ENCODE measurements around the gene EIF1B.

EIF1B gene

DNA sequence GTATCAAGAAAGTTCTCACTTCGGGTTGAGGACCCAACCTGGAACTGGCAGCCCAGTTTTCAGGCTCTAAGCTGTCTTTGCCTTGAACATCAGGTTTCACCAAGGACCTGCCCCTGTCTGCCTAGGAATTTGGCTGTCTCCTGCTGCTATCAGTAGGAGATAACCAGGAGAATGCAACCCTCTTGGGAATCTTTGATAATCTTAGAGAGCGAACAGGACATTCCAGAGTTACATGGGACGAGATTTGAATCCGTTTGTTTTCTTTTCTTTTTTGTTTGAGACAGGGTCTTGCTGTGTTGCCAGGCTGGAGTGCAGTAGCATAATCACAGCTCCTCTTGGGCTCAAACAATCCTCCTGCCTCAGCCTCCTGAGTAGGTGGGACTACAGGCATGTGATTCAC, 18.0 kb upstream of the EIF1B start:
- H3K36me3 ChIP-seq (ENCODE audit: insufficient read depth, low read length) = no peaks in the 10 kb centered on the region
- 83% methylated on average over 4 of the region's 4 CpGs for WGBS
- H3K9ac ChIP-seq (ENCODE audit: low read depth, low read length) = no peak overlapping the region
- H3K4me1 ChIP-seq (ENCODE audit: insufficient read depth, low read length) = peaks cover 16% of the 10 kb centered on the region
- peaks cover 7% of the 10 kb centered on the region for H3K9me3 ChIP-seq (ENCODE audit: insufficient read depth, low read depth, low read length)
- H3K4me3 ChIP-seq (ENCODE audit: low read length) = no peak overlapping the region
- no peak overlapping the region for H3K27ac ChIP-seq (ENCODE audit: low read depth, low read length)
- no peaks in the 10 kb centered on the region for H3K27me3 ChIP-seq (ENCODE audit: insufficient read depth, low read length)

DNA sequence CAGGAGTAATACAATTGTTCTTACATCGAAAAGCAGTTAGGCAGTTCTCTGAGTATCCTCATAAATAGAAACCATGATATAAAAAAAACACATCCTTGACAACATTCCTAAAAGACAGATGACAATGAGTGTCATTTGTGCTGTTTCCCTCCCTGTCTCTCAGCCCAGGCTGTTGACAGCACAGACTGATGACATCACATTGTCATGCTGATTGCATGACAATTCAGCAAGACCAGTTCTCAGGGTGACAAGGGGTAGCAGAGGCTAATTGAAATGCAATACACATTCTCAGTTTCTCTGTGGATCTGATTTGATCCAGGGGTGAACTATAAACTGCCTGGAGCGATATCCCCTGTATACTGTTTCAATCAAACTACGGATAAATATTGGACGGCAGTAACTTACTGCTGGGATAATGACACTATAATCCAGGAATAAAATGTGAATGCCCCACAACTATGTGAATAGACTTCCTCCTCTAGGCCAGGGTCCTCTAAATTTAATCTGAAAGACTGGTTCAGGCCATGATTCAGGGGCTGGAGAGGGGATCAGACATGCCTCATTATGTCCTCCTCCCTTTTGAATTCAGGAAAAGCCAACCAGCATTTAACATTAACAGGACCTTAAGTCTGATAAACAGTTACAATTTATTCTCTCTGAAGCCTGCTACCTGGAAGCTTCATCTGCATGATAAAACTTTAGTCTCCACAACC, 16.7 kb upstream of the EIF1B start:
- Histone ChIP-seq H3K9me3 (ENCODE audit: insufficient read depth, low read depth, low read length) (peaks cover 7% of the 10 kb centered on the region), H3K27ac (ENCODE audit: low read depth, low read length) (peak overlapping the region; percentile 76), H3K4me3 (ENCODE audit: low read length) (no peak overlapping the region), H3K4me1 (ENCODE audit: insufficient read depth, low read length) (peaks cover 16% of the 10 kb centered on the region), H3K36me3 (ENCODE audit: insufficient read depth, low read length) (no peaks in the 10 kb centered on the region), H3K27me3 (ENCODE audit: insufficient read depth, low read length) (no peaks in the 10 kb centered on the region), H3K9ac (ENCODE audit: low read depth, low read length) (no peak overlapping the region; the same call in 1 of the 2 replicates)
- 54% methylated on average over 4 of the region's 4 CpGs for WGBS

DNA sequence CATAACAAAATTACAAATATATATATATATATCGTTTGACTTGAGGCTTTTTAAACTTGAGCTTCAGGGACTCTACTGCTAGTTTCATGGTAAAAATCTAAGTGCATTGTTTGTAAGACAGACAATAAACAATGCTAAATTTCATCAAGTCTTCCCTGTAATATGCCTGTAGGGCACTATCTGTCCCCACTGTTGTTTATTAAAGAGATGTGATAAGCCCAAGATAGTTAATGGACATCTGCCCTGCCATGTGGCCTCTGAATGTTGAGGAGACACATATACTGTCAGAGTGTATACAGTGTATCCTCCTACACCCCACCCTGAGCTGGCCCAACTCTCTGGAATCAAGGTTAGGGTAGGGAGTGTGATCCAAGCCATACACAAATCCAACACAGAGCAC, 15.1 kb upstream of the EIF1B start:
- H3K27me3 ChIP-seq (ENCODE audit: insufficient read depth, low read length) = no peaks in the 10 kb centered on the region
- WGBS = no CpG with 5 or more reads among the region's 1 CpG
- no peaks in the 10 kb centered on the region for H3K36me3 ChIP-seq (ENCODE audit: insufficient read depth, low read length)
- H3K9me3 ChIP-seq (ENCODE audit: insufficient read depth, low read depth, low read length) = peaks cover 7% of the 10 kb centered on the region
- peaks cover 16% of the 10 kb centered on the region for H3K4me1 ChIP-seq (ENCODE audit: insufficient read depth, low read length)
- H3K4me3 ChIP-seq (ENCODE audit: low read length) = no peak overlapping the region
- no peak overlapping the region for H3K27ac ChIP-seq (ENCODE audit: low read depth, low read length)
- no peak overlapping the region for H3K9ac ChIP-seq (ENCODE audit: low read depth, low read length)

DNA sequence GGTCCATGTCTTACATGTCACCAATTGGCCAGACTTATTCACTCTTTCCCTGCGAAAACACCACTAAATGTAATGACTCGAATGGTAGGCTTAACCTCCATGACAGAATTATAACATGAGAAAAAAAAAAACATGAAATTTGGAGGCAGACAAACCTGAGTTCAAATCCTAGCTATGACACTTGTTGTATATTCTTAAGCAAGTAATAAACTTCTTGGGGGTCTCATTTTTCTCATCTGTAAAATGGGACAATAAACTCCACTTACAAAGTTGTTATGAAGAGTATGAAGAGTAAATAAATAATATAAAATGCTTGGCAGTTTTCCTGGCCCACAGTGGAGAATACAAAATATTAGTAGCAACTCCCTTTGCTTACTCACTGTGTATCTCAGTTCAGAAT, 11.4 kb upstream of the EIF1B start:
- no peak overlapping the region for H3K9ac ChIP-seq (ENCODE audit: low read depth, low read length)
- no peaks in the 10 kb centered on the region for H3K9me3 ChIP-seq (ENCODE audit: insufficient read depth, low read depth, low read length)
- H3K36me3 ChIP-seq (ENCODE audit: insufficient read depth, low read length) = no peaks in the 10 kb centered on the region
- no peak overlapping the region for H3K27ac ChIP-seq (ENCODE audit: low read depth, low read length)
- H3K4me1 ChIP-seq (ENCODE audit: insufficient read depth, low read length) = peaks cover 6% of the 10 kb centered on the region
- no peaks in the 10 kb centered on the region for H3K27me3 ChIP-seq (ENCODE audit: insufficient read depth, low read length)
- H3K4me3 ChIP-seq (ENCODE audit: low read length) = no peak overlapping the region
- 97% methylated on average over 2 of the region's 2 CpGs for WGBS

DNA sequence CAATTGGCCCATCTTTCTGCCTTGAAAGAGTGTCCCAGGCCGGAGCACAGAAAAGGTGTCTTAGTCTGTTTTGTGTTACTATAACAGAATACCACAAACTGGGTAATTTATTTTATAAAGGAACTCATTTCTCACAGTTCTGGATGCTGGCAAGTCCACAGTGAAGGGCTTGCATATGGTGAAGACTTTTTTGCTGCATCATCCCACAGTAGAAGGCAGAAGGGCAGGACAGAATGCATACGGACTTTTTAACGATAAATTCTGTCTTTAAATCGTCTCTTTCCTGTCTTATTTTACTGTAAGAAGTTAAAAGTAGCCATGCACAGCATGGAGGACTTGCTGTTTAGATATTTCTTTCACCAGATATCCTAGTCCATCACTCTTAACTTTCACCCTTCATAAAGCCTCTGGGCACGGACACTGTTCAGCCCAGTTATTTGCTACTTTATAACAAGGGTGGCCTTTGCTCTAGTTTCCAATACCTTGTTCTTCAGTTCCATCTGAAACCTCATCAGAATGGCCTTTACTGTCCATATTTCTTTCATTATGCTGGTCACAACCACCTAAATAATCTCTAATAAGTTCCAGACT, 10.3 kb upstream of the EIF1B start:
- Histone ChIP-seq H3K4me3 (ENCODE audit: low read length) (no peak overlapping the region), H3K4me1 (ENCODE audit: insufficient read depth, low read length) (no peaks in the 10 kb centered on the region), H3K27ac (ENCODE audit: low read depth, low read length) (no peak overlapping the region), H3K27me3 (ENCODE audit: insufficient read depth, low read length) (no peaks in the 10 kb centered on the region), H3K36me3 (ENCODE audit: insufficient read depth, low read length) (no peaks in the 10 kb centered on the region), H3K9me3 (ENCODE audit: insufficient read depth, low read depth, low read length) (no peaks in the 10 kb centered on the region), H3K9ac (ENCODE audit: low read depth, low read length) (no peak overlapping the region)
- whole genome bisulfite sequencing = 94% methylated on average over 5 of the region's 5 CpGs

DNA sequence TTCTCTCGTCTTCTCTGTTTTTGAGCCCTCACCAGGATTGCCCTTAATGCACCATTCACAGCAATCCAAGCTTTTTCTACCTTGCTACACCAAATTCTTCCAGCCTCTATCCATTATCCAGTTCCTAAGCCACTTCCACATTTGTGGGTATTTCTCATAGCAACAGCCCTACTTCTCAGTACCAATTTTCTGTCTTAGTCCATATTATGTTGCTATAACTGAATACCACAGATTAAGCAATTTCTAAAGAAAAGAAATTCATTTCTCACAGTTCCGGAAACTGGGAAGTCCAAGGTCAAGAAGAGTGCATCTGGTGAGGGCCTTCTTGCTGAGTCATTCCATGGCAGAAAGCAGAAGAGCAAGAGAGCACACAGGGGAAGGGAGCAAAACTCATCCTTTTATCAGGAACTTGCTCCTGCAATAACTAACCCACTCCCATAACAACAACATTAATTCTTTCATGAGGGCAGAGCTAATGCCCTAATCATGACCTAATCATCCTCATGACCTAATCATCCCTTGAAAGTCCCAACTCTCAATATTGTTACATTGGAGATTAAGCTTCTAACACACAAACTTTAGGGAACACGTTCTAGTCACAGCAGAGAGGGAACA, 9.7 kb upstream of the EIF1B start:
- no peak overlapping the region for H3K9ac ChIP-seq (ENCODE audit: low read depth, low read length)
- H3K9me3 ChIP-seq (ENCODE audit: insufficient read depth, low read depth, low read length) = no peaks in the 10 kb centered on the region
- WGBS = 91% methylated on average over 3 of the region's 3 CpGs
- H3K27ac ChIP-seq (ENCODE audit: low read depth, low read length) = no peak overlapping the region
- H3K36me3 ChIP-seq (ENCODE audit: insufficient read depth, low read length) = no peaks in the 10 kb centered on the region
- no peak overlapping the region for H3K4me3 ChIP-seq (ENCODE audit: low read length)
- no peaks in the 10 kb centered on the region for H3K4me1 ChIP-seq (ENCODE audit: insufficient read depth, low read length)
- H3K27me3 ChIP-seq (ENCODE audit: insufficient read depth, low read length) = no peaks in the 10 kb centered on the region

DNA sequence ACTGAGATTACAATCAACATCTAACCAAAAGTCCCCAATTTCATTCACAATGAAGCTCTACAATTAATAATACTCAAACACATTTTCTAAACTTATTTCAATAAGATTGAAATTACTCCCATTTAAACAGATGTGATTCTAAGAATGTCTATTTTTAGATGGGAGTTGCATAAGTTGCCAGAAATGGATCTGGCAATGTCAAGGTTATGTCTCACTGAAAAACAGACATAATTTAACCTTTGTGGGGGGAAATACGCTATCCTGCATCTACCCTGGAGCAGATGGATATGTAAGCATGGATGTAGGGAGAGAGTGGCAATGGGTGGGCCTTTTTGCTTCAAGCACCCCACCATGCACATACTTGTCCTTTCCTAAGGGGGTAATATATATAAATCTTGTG, 6.7 kb upstream of the EIF1B start:
- Histone ChIP-seq H3K9me3 (ENCODE audit: insufficient read depth, low read depth, low read length) (no peaks in the 10 kb centered on the region), H3K36me3 (ENCODE audit: insufficient read depth, low read length) (no peaks in the 10 kb centered on the region), H3K4me1 (ENCODE audit: insufficient read depth, low read length) (no peaks in the 10 kb centered on the region), H3K9ac (ENCODE audit: low read depth, low read length) (no peak overlapping the region), H3K27ac (ENCODE audit: low read depth, low read length) (no peak overlapping the region), H3K27me3 (ENCODE audit: insufficient read depth, low read length) (no peaks in the 10 kb centered on the region), H3K4me3 (ENCODE audit: low read length) (no peak overlapping the region)
- 91% methylated on average over 1 of the region's 1 CpG for WGBS

DNA sequence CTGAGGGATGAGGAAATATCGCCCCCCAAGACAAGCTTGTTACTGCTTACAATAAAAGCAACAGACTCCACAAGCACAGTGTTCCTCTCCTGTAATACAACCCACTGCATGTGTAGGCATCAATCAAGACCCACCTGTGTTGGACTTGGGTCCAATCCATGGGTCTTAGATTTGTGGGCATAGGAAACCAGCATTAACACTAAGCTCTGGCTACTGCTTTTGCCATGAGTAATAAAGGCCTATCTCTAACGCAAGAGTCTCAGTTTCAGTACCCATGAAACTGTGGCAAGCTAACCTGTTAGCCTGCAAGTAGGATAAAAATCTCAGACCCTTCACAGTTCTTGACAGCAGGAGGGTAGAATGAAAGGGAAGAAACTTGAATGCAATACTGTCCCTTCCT, 5.2 kb upstream of the EIF1B start:
- Histone ChIP-seq H3K4me3 (ENCODE audit: low read length) (no peak overlapping the region), H3K9me3 (ENCODE audit: insufficient read depth, low read depth, low read length) (no peaks in the 10 kb centered on the region), H3K27me3 (ENCODE audit: insufficient read depth, low read length) (no peaks in the 10 kb centered on the region), H3K9ac (ENCODE audit: low read depth, low read length) (no peak overlapping the region), H3K36me3 (ENCODE audit: insufficient read depth, low read length) (no peaks in the 10 kb centered on the region), H3K4me1 (ENCODE audit: insufficient read depth, low read length) (peaks cover 5% of the 10 kb centered on the region; the same call in 1 of the 2 replicates), H3K27ac (ENCODE audit: low read depth, low read length) (no peak overlapping the region)
- WGBS = 99% methylated on average over 2 of the region's 2 CpGs

DNA sequence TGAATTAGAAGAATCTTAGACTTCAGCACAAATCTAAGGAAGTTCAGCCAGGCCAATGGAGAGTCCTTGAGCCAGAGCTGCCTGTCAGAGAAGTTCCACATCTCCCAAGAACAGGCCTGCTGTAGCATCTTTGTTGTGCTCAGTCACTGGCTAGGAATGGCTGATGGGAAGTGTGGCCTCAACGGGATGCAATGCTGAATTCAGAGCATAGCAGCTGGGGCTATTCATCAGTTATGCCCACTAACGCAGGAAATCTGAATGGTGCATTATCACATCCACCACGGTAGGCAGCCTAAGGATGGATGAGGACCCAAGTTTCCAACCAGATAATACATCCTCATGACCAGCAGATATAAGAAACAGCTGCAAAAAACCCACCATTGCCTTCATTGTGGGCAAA, 3.2 kb upstream of the EIF1B start:
- Histone ChIP-seq H3K27me3 (ENCODE audit: insufficient read depth, low read length) (no peaks in the 10 kb centered on the region), H3K27ac (ENCODE audit: low read depth, low read length) (no peak overlapping the region), H3K9ac (ENCODE audit: low read depth, low read length) (no peak overlapping the region), H3K4me1 (ENCODE audit: insufficient read depth, low read length) (peaks cover 10% of the 10 kb centered on the region), H3K36me3 (ENCODE audit: insufficient read depth, low read length) (peaks cover 8% of the 10 kb centered on the region), H3K4me3 (ENCODE audit: low read length) (no peak overlapping the region), H3K9me3 (ENCODE audit: insufficient read depth, low read depth, low read length) (no peaks in the 10 kb centered on the region)
- WGBS = 95% methylated on average over 3 of the region's 3 CpGs

DNA sequence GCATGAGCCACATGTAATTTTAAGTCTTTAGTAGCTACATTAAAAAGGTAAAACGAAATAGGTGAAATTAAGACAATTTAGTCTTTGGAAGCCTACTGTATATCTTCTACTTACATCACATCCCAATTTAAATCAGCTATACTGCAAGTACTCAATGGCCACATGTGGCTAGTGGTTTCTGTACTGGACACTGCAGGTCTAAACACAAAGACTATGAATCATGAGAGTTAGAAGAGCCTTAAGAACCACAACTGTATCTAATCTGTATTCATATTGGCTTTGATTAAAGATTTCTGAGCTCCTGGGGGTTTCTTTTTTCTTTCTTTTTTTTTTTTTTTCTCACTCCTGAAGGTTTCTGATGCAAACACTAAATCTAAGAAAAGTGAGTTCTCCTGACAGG, 2.3 kb upstream of the EIF1B start:
- no CpG with 5 or more reads among the region's 1 CpG for WGBS

DNA sequence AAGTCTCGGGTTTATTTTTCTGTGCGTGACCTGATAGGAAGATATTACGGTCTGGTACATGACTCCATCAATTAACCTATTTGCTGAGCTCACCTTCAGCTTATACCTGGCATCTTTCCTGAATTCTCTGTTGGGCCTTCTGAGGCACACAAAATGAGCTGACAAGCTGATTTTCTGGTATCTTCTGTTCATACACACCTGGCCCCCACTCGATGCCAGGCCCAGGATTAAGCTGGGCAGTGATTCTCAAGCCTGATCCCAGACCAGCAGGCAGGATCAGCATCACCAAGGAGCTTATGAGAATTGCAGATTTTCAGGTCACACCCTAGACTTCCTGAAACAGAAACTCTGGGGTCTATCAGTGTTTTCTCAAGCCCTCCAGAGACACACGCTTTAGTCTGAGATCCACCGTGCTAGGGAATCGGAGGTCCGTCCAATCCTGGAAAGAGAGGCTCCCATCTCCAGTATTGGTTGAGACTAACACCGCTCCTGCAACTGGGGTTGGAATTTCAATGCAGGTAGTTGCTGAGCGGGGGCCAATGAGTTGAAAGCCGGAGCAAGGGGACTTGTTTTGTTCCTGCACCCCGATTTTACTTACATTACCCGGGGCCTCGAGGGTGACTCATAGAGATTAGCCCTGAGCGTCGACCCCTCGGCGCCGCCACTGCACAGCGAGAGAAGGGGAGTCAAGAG, 636 bp upstream of the EIF1B start:
- Histone ChIP-seq H3K4me3 (ENCODE audit: low read length) (peak overlapping the region; percentile 83), H3K36me3 (ENCODE audit: insufficient read depth, low read length) (peaks cover 33% of the 10 kb centered on the region), H3K27me3 (ENCODE audit: insufficient read depth, low read length) (no peaks in the 10 kb centered on the region), H3K9ac (ENCODE audit: low read depth, low read length) (peak overlapping the region; percentile 72), H3K9me3 (ENCODE audit: insufficient read depth, low read depth, low read length) (no peaks in the 10 kb centered on the region), H3K27ac (ENCODE audit: low read depth, low read length) (peak overlapping the region; percentile 79), H3K4me1 (ENCODE audit: insufficient read depth, low read length) (peaks cover 10% of the 10 kb centered on the region)
- 47% methylated on average over 20 of the region's 20 CpGs for WGBS

More for the DNA sequence above, 2.3 kb upstream of the EIF1B start:
- Histone ChIP-seq H3K9me3 (ENCODE audit: insufficient read depth, low read depth, low read length) (no peaks in the 10 kb centered on the region), H3K27ac (ENCODE audit: low read depth, low read length) (no peak overlapping the region), H3K9ac (ENCODE audit: low read depth, low read length) (no peak overlapping the region), H3K4me3 (ENCODE audit: low read length) (no peak overlapping the region), H3K27me3 (ENCODE audit: insufficient read depth, low read length) (no peaks in the 10 kb centered on the region), H3K4me1 (ENCODE audit: insufficient read depth, low read length) (peaks cover 10% of the 10 kb centered on the region), H3K36me3 (ENCODE audit: insufficient read depth, low read length) (peaks cover 16% of the 10 kb centered on the region)

Data from HUES64 (cell line).